K562 (cell line): ENCODE data around the gene MOB3C. TPM values are rescaled to one million over a fixed set of nuclear protein-coding genes. Genes with fewer than 3 reads are reported as not detected.

ENCODE experiments used
- CEBPB ChIP-seq: fragments of 450-650 bp; IDR thresholded peaks from 2 replicates; pipeline ENCODE4 v1.6.1; 2016; ENCODE audit warnings: missing genetic modification characterization, missing compliant biosample characterization
- ELF4 ChIP-seq: fragments of 450-650 bp; formaldehyde crosslinking; IDR thresholded peaks from 2 replicates; pipeline ENCODE4 v1.4.0; 2022; ENCODE audit warnings: missing genetic modification characterization
- ELK1 ChIP-seq: sonication (generic); formaldehyde crosslinking; IDR thresholded peaks from 2 replicates; pipeline ENCODE4 v1.8.1; 2022; ENCODE audit warnings: missing genetic modification reagents
- ESRRA ChIP-seq: fragments of 450-650 bp; IDR thresholded peaks from 2 replicates; pipeline ENCODE4 v1.6.1; 2014; ENCODE audit warnings: low read depth, mild to moderate bottlenecking, moderate library complexity, borderline replicate concordance
- FOS ChIP-seq: IDR thresholded peaks from 3 replicates; pipeline ENCODE4 v1.6.1; 2011; ENCODE audit not compliant: insufficient read length; ENCODE audit errors: extremely low read depth
- HDAC2 ChIP-seq: fragments of 450-650 bp; IDR thresholded peaks from 2 replicates; pipeline ENCODE4 v1.6.1; 2016; ENCODE audit warnings: mild to moderate bottlenecking
- KDM5B ChIP-seq: fragments of 200-600 bp; sonication (generic); IDR thresholded peaks from 2 replicates; pipeline ENCODE4 v1.6.1; 2012; ENCODE audit warnings: low read depth, mild to moderate bottlenecking, moderate library complexity, low read length, control low read depth, inconsistent platforms; ENCODE audit not compliant: insufficient replicate concordance
- MEF2D ChIP-seq: conservative IDR thresholded peaks from 2 replicates; pipeline ENCODE4 v1.6.1; 2016; ENCODE audit warnings: low read depth, missing genetic modification characterization, missing compliant biosample characterization
- NELFE ChIP-seq: IDR thresholded peaks from 2 replicates; pipeline ENCODE4 v1.6.1; 2011; ENCODE audit warnings: mild to moderate bottlenecking; ENCODE audit not compliant: insufficient read depth, insufficient read length
- PTBP1 ChIP-seq: fragments of 200-400 bp; formaldehyde crosslinking; IDR thresholded peaks from 2 replicates; pipeline ENCODE4 v1.6.1; 2017; ENCODE audit warnings: low read depth, low read length
- RBM34 ChIP-seq: fragments of 200-400 bp; formaldehyde crosslinking; IDR thresholded peaks from 2 replicates; pipeline ENCODE4 v1.6.1; 2018; ENCODE audit warnings: low read length, borderline replicate concordance; ENCODE audit not compliant: insufficient read depth
- RREB1 ChIP-seq: fragments of 250-450 bp; sonication (Bioruptor Pico); IDR thresholded peaks from 2 replicates; pipeline ENCODE4 v1.4.0; 2020
- SMAD2 ChIP-seq: fragments of 150-350 bp; IDR thresholded peaks from 2 replicates; pipeline ENCODE4 v1.6.1; 2014; ENCODE audit warnings: low read depth, mild to moderate bottlenecking, low read length
- SMAD3 ChIP-seq: fragments of 450-650 bp; formaldehyde crosslinking; conservative IDR thresholded peaks from 2 replicates; pipeline ENCODE4 v1.4.0; 2020; ENCODE audit warnings: mild to moderate bottlenecking
- SOX6 ChIP-seq: fragments of 450-650 bp; IDR thresholded peaks from 2 replicates; pipeline ENCODE4 v1.6.1; 2014; ENCODE audit warnings: mild to moderate bottlenecking
- TBP ChIP-seq: optimal IDR thresholded peaks from 2 replicates; pipeline ENCODE3; 2011; ENCODE audit warnings: low read depth, low read length, improper control_type of control experiment
- TCF3 ChIP-seq: sonication (generic); formaldehyde crosslinking; IDR thresholded peaks from 2 replicates; pipeline ENCODE4 v1.4.0; 2020; ENCODE audit warnings: mild to moderate bottlenecking, missing genetic modification reagents
- ZEB2 ChIP-seq: fragments of 450-650 bp; IDR thresholded peaks from 2 replicates; pipeline ENCODE4 v1.6.1; 2016
- ZKSCAN8 ChIP-seq: fragments of 200-800 bp; sonication (Bioruptor generic); IDR thresholded peaks from 2 replicates; pipeline ENCODE4 v1.6.1; 2016; ENCODE audit warnings: missing genetic modification characterization, missing compliant biosample characterization
- ZNF449 ChIP-seq: fragments of 250-450 bp; sonication (Bioruptor Pico); IDR thresholded peaks from 2 replicates; pipeline ENCODE4 v1.8.0; 2022; ENCODE audit warnings: moderate library complexity, mild to moderate bottlenecking, inconsistent platforms
- ZSCAN29 ChIP-seq: fragments of 450-650 bp; IDR thresholded peaks from 2 replicates; pipeline ENCODE4 v1.6.1; 2017
- polyA plus RNA-seq, 8 experiments: library from polyadenylated mRNA; depleted of rRNA in 4 of 8; stranded (reverse) in 5 of 8; unstranded in 3 of 8; fragments of >200 nt; fragmentation: Nextera tagmentation in 2 of 8; fragmentation: Illumina TruSeq in 1 of 8; extraction: Ambion mirVana in 2 of 8; extraction: Trizol in 1 of 8; gene quantifications; 2 replicates each; pipeline versions ENCODE4 v1.2.1 to v1.2.3, GENCODE V29; 2011 to 2014; ENCODE audit warnings: inconsistent platforms in 1 of 8, missing spikeins in 1 of 8
- total RNA-seq, 7 experiments: library from RNA; depleted of rRNA in 6 of 7; stranded (reverse); fragments of >200 nt in 6 of 7; fragmentation: Illumina TruSeq in 2 of 7; extraction: Trizol in 2 of 7; gene quantifications; 2 replicates each; pipeline versions ENCODE4 v1.2.1 to v1.2.3, GENCODE V29; 2011 to 2021; ENCODE audit warnings: low replicate concordance in 1 of 7
- TF ChIP-seq, protein P1 (sequence below): sonication (generic); formaldehyde crosslinking; IDR thresholded peaks from 2 replicates; pipeline ENCODE4 v1.8.1; 2023; ENCODE audit warnings: mild to moderate bottlenecking, missing genetic modification reagents

MOB3C gene
- total and polyA plus RNA-seq, 9 of the 15 experiments (the other 6 are each of a cell fraction or from before 2014, with no cell fraction given) = 1.0 to 7.5 (median 3.7) TPM

- TF ChIP-seq, protein P1, sequence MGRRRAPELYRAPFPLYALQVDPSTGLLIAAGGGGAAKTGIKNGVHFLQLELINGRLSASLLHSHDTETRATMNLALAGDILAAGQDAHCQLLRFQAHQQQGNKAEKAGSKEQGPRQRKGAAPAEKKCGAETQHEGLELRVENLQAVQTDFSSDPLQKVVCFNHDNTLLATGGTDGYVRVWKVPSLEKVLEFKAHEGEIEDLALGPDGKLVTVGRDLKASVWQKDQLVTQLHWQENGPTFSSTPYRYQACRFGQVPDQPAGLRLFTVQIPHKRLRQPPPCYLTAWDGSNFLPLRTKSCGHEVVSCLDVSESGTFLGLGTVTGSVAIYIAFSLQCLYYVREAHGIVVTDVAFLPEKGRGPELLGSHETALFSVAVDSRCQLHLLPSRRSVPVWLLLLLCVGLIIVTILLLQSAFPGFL (CRISPR knock-in tag) = no peak
- 0 out of 2 replicates have a peak, but pooled peaks have one; percentile 46 for TF ChIP-seq ELF4
- TF ChIP-seq SOX6 = 0 out of 2 replicates have a peak, but pooled peaks have one; percentile 10
- 0 out of 2 replicates have a peak, but pooled peaks have one; percentile 7 for TF ChIP-seq SMAD3 (CRISPR knock-in tag)
- TF ChIP-seq RBM34 = no peak
- peak; percentile 65 for TF ChIP-seq TCF3 (CRISPR knock-in tag)
- no peak for TF ChIP-seq NELFE
- TF ChIP-seq FOS = no peak
- TF ChIP-seq MEF2D (tag) = no peak
- no peak for TF ChIP-seq ZKSCAN8 (CRISPR knock-in tag)
- TF ChIP-seq CEBPB = no peak
- TF ChIP-seq ZNF449 (CRISPR knock-in tag) = no peak
- TF ChIP-seq ESRRA = peak; percentile 28; the same call in 1 of the 2 replicates
- no peak for TF ChIP-seq ZEB2
- TF ChIP-seq ZSCAN29 = no peak
- peak; percentile 93 for TF ChIP-seq RREB1 (CRISPR knock-in tag)
- TF ChIP-seq TBP = no peak
- no peak for TF ChIP-seq PTBP1
- no peak for TF ChIP-seq ELK1
- no peak for TF ChIP-seq HDAC2
- TF ChIP-seq SMAD2 = no peak
- no peak for TF ChIP-seq KDM5B
Observed at GRCh38 chr1:46582972-46583371, 33.6 kb downstream of the MOB3C start (continued).
